ENCODE results near the gene NUP205.
"Not testable (repeated sequence)": the region's sequence is repeated elsewhere in the genome, so short reads cannot be mapped to it uniquely, and the experiment has no call there.

Gene NUP205

DNA sequence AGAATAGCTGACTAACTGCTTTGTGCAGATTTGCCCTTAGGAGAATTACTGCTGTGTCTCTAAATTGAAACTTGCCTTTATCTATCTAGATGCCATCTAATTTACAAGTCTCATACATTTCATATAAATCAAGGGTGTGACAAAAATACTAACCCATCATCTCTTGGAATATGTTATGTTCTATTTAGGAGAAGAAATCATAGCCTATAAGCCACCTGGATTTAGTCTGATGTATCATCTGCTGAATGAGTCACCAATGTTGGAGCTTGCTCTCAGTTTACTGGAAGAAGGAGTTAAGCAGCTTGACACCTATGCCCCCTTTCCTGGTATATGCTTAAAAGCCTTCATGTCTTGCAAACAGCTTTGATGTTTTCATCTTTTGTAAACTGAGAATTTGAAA lies 43.5 kb downstream of the NUP205 start:
- Histone ChIP-seq H3K27ac (no peak overlapping the region), H3K4me3 (no peak overlapping the region)

- Histone ChIP-seq H3K27ac (no peak overlapping the region), H3K4me3 (no peak overlapping the region)
These were observed 44.6 kb downstream of the NUP205 start for GRCh38 chr7:135602304-135602703.

DNA sequence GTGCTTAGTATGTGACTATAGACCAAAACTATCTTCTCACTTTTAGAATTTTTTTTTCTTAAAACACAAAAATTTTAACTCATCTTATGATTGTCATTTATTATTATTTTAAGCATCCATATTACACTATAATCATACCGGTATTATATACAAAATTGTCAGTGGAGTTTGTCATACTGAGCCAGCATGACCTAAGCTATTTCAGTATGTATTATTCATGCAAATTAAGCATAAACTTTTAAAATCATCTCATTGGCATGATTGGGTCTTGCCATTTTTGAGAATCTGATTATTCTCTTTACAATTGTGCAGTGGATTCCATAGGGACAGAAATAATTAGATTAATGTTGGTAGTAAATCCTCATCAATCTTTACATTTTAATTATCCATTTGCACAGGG lies 58.4 kb downstream of the NUP205 start:
- no peak overlapping the region for H3K4me3 ChIP-seq
- no peak overlapping the region for H3K27ac ChIP-seq

GRCh38 chr7:135617781-135618180 lies 60.1 kb downstream of the NUP205 start:
- H3K4me3 ChIP-seq: no peak overlapping the region
- no peak overlapping the region for H3K27ac ChIP-seq

- no peak overlapping the region for H3K4me3 ChIP-seq
These were observed 60.8 kb downstream of the NUP205 start for GRCh38 chr7:135618510-135618909.

GRCh38 chr7:135620447-135620846 lies 62.7 kb downstream of the NUP205 start:
- H3K4me3 ChIP-seq: no peak overlapping the region
- no peak overlapping the region for H3K27ac ChIP-seq

More at GRCh38 chr7:135618510-135618909, 60.8 kb downstream of the NUP205 start:
- no peak overlapping the region for H3K27ac ChIP-seq

- Histone ChIP-seq H3K27ac (no peak overlapping the region), H3K4me3 (no peak overlapping the region)
These were observed 63.5 kb downstream of the NUP205 start for GRCh38 chr7:135620980-135621850.

- H3K27ac ChIP-seq: no peak overlapping the region
- no peak overlapping the region for H3K4me3 ChIP-seq
These were observed 76.6 kb downstream of the NUP205 start for GRCh38 chr7:135634191-135634878.

DNA sequence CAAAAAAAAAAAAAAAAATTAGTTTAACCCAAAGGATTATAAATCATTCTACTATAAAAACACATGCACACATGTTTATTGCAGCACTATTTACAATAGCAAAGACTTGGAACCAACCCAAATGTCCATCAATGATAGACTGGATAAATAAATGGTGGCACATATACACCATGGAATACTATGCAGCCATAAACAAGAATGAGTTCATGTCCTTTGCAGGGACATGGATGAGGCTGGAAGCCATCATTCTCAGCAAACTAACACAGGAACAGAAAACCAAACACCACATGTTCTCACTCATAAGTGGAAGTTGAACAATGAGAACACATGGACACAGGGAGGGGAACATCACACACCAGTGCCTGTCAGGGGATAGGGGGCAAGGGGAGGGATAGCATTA lies 82.0 kb downstream of the NUP205 start:
- not testable (repeated sequence) for H3K4me3 ChIP-seq, H3K27ac ChIP-seq

GRCh38 chr7:135644154-135644553 lies 86.4 kb downstream of the NUP205 start:
- no peak overlapping the region for H3K27ac ChIP-seq
- no peak overlapping the region for H3K4me3 ChIP-seq

DNA sequence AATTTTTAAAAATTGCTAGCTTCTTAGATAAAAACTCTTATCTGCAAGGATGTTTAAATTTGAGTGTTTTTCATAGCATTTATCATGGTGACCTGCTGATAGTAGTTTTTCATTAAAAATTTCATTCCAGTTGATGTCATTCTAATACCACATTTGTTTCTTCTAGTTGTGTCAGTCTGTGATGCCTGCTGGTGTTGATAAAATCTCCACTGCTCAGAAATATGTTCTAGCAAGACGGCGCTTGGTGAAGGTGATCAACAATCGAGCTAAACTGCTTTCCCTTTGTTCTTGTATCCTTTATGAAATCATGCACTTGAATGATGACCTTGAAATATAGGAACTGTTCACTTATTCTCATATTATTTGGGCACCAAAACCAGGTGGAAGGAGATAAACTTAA lies 87.0 kb downstream of the NUP205 start:
- Histone ChIP-seq H3K4me3 (no peak overlapping the region), H3K27ac (no peak overlapping the region)

DNA sequence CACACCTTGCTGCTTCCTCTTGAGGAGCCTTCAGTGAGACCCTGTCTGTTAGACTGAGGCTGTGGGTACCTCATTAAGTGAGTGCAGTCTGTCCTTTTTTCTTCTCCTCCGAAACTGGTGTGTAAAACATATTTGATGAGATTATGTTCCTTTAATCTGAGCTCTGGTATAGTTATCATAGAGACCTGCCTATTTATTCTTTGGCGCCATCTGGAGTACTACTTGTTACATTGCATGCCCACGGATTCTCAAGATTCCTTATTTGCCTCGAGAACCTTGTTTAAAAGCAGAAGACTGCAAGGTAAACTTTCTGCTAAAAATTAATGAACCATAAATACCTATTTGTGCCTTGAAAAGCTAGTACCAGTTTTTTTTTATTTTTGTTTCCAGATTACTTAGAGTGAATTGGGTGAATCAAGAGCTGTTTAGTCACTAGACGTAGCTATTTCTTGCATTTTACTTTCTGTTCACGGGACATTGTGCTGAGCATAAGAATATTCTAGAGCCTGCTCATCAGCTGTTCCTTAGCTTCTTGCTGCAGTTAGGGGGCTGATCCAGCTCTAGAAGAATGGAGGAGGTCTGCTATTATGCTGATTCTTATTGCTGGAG lies 87.7 kb downstream of the NUP205 start:
- H3K27ac ChIP-seq: no peak overlapping the region
- H3K4me3 ChIP-seq: no peak overlapping the region

DNA sequence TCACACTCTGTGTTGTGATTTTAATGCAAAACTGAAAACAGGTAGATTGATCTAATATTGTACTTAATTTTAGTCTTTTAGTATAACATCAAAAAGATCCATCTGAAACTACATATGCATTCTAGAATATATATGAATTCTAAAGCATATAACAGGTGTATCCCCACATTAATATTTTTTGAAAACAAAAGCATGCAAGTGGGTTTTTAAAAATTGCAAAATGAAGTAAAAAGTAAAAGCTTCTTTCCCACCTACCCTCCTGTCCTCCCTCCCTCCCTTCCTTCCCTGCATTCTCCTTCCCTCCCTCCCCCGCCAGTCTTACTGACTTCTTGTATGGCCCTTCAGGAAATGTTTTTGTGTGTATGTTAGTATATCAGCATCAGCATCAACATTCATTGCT lies 90.0 kb downstream of the NUP205 start:
- no peak overlapping the region for H3K4me3 ChIP-seq
- H3K27ac ChIP-seq: no peak overlapping the region

DNA sequence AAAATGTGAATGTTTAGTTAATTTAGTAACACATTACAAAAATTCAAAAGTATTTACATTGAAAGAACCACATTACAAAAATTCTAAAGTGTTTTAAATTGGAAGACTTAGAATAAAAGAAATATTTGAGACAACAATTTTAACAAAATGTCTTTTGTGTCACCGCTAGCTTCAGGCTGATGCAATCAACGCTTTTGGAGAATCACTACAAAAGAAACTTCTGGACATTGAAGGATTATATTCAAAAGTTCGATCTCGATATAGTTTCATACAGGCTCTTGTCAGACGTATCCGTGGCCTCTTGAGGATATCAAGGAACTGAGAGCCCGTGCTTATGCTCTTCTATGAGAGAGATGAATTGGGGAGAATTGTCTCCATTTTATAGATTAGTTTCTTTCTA lies 90.5 kb downstream of the NUP205 start:
- Histone ChIP-seq H3K4me3 (no peak overlapping the region), H3K27ac (no peak overlapping the region)

- Histone ChIP-seq H3K27ac (no peak overlapping the region), H3K4me3 (no peak overlapping the region)
These were observed 93.3 kb downstream of the NUP205 start for GRCh38 chr7:135650831-135651573.

DNA sequence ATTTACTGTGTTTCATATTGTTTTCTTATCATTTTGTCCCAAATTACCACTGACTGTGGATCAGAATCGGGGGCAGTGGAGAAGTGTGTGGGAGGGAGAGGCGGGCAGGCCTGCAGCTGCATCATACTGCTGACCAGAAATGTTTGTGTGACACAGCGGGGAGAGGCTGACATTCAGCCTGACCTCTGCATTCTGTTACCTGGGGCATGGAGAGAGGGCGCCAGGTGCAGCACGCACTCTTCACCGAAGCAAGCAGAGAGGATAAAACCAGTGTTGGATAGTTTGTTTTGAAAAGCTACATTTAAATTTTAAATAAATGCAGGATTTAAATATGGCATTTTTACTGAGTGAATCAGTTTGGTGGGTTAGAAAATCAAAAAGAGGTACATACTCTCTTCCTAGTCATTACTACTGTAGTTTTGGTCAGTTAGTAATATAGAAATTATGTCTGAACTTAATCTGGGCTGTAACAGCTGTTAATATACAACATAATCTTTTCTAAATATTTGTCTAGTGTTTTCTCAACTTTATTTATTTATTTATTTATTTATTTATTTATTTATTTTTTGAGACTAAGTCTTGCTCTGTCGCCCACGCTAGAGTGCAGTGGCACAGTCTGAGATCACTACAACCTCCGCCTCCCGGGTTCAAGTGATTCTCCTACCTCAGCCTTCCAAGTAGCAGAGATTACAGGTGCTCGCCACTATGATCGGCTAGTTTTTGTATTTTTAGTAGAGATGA lies 95.8 kb downstream of the NUP205 start:
- no peak overlapping the region for H3K4me3 ChIP-seq
- no peak overlapping the region for H3K27ac ChIP-seq

DNA sequence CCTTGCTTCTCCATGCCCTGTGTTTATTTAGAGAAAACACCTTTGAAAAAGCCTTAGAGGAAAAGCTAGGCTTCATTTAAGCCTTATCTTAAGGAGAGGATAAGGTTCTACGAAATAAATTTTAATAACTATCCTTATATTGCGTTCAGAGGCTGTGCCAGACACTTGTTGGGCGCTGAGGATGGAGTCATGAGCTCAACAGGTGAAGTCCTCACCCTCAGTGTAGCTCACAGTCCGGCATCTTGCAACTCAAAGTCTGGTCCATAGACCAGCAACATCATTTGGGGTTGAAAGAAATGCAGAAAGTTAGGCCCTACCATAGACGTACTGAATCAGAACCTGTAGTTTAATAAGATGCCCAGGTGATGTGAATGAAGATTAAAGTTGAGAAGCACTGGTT lies 100.8 kb downstream of the NUP205 start:
- Histone ChIP-seq H3K4me3 (no peak overlapping the region), H3K27ac (no peak overlapping the region)

DNA sequence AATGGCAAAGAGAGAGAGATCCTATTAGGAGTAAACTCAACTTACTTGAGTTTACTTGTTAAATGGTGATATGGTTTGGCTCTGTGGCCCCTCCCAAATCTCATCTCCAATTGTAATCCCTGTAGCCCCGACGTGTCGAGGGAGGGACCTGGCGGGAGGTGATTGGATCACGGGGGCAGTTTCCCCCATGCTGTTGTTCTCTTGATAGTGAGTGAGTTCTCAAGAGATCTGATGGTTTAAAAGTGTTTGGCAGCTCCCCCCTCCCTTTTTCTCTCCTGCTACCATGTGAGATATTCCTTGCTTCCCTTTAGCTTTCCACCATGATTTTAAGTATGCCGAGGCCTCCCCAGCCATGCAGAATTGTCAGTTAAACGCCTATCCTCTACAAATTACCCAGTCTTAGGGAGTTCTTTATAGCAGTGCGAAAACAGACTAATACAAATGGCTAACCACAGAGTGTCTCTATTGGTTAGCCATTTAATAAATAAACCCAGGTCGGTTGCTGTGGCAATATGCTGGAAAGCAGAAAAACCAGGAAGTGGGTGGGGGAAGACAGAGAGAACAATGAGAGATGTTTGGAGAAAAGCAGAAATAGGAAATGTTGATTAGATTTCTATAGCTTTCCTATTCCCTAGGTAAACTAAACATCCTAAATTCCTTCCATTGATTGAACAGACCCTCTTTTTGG lies 101.6 kb downstream of the NUP205 start:
- H3K27ac ChIP-seq: no peak overlapping the region
- no peak overlapping the region for H3K4me3 ChIP-seq
